Inferior parietal cortex (tissue), 1 donor: ENCODE measurements around the gene ROR1.
"Not testable (repeated sequence)": the region's sequence is repeated elsewhere in the genome, so short reads cannot be mapped to it uniquely, and the experiment has no call there.

ENCODE experiments used
- DNase-seq: peaks from one replicate; pipeline ENCODE4 v3.0.0-alpha.2; 2016; ENCODE audit errors: extremely low spot score

The ROR1 gene

GRCh38 chr1:63793741-63794240 is 20.0 kb downstream of the ROR1 start:
- DNase-seq, result no peak

- no peak for DNase-seq
Observed at GRCh38 chr1:63794354-63794753, 20.5 kb downstream of the ROR1 start.

- no peak for DNase-seq
Observed at GRCh38 chr1:63794939-63795378, 21.1 kb downstream of the ROR1 start.

DNA sequence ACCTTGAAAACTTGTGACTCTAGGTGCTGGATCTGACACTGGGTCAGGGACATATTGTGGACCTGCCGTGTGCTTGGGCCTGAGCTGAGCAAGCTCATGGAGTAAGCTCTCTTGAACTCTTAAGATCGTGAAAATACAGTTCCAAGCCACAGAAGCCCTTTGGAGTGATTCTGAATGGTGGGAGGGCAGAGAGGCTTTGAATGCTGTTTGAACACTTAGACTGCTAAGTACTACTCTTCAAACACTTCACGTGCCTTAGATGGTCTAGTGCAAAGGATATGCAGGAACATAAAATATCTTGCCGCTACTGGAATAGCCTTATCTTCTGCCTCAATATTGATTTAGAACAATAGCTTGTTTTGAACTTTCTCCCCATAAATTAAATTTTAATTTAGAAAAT is 21.6 kb downstream of the ROR1 start:
- DNase-seq, result no peak

DNA sequence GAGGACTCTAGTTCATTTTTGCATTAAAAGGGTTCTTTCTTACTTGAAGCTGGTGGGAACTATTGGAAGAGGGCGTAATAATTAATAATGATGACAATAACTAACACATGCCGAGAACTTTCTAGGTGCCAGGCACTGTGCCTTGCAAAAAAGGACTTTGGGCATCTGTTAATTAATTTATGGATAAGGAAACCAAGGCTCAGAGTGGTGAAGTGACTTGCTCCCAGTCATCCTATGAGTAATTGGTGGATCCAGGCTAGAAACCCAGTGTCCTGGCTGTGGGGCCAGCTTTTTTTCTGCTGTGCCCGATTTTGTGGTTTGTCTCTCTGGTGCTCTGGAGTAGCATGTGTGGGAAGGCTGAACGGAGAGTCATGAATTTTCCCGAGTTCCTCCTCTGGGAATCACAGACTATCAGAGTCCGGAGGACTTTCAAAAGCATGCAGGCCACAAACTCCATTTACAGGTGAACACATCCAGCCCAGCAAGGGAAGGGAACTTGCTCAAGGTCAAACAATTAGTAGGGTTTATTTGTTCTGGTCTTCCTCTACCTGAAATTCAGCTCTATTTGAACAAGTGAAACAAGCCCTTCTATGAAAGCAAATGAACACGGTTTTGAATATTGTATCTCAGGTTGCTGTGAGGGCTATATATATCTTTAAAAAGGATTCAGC is 23.4 kb downstream of the ROR1 start:
- no peak for DNase-seq

- no peak for DNase-seq
Observed at GRCh38 chr1:63798284-63798683, 24.5 kb downstream of the ROR1 start.

DNA sequence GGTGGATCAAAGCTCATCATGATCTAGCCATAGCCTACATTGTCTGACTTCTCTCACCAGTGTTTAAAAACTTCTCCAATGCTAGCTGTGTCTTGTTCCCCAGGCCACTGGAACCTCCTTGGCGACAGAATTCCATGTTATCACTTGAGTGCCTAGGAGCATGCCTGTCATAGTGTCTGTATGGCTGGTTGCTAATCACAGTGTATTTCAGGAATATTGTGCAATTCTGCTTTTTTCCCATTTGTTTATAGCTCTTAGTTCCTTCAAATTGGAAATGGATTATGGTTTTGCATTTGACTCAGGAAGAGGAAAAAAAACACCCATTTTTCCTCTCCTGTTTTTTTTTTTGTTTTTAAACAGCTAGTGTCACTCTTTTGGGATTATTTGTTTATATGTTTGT is 25.5 kb downstream of the ROR1 start:
- no peak for DNase-seq

DNA sequence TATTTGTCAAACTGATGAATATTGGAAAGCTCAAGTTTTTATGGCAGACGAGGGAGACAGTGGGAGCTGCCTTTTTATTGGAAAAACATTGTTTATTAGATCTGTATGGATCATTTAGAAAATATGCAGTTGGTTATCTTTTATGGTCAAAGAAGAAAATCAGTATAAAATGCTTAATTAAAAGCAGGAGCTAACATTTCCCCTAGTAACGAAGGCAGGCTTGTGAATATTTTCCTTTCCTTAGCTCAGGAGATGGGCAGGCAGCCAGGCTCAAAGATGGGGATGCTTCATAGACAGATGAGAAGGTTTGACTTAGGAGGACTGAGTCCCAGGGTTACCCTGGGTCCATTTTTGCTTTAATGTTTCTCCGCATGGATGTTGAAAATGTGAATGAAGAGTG is 26.0 kb downstream of the ROR1 start:
- no peak for DNase-seq

DNA sequence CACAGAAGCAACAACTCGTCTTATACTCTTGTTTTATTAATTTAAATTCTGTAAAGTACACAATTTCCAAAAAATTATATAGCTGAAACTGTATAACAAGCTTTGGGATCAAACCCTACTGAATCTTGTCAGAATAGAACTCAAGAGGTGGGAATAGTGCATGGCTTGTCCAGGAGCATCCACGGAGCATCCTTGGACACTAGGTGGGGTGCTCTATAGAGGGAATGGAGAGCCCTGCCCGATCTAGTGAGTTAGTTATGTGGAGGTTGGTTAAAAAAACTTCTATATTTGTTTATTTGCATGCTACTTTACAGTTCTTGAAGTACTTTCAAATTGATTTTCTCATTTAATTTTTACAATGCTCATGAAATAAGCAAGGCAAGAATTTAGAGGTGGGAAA is 28.3 kb downstream of the ROR1 start:
- no peak for DNase-seq

- no peak for DNase-seq
Observed at GRCh38 chr1:63804829-63805484, 31.1 kb downstream of the ROR1 start.

DNA sequence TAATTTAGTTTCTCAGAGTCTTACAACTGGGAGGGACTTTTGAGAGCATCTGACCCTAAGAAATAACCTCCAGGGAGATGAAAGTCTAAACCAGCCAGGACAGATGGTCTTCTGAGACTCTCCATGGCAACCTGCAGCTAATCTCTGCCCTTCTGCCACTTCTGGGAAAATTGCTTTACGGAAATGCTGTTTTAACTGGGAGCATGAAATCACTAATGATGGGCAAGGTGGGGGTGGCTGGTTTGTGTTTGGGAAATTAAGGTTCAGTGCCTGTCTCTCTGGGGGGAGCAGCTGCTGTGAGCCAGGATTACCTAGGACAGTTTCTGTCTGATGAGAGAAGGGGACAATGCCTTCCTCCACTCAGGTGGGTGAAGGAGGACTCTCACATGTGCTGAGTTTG is 33.2 kb downstream of the ROR1 start:
- no peak for DNase-seq

DNA sequence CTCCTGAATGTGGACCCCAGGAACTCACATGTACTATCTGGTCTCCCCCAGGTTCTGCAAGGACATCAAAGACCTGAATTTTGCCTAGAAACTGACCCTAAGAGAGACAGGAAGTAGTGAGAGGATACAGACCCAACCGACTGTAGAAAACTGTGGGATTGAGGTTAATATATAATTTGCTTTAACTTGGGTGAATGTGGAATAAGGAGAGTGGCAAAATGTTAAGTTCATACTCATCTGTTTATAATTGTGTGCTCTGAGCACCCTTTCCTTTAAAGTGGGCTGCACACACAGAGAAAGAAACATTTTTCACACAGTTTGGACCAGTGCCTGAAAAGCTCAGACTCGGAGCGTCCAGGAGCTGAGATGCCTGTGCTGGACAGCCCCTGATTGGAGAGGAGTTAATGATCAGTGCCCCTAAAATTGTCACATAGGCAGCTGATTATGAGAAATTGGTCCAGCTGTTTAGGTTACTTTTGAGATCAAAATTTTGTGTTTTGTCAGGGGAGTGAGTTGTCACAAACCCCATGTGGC is 37.2 kb downstream of the ROR1 start:
- no peak for DNase-seq

- DNase-seq, result no peak
Observed at GRCh38 chr1:63812071-63812700, 38.4 kb downstream of the ROR1 start.

DNA sequence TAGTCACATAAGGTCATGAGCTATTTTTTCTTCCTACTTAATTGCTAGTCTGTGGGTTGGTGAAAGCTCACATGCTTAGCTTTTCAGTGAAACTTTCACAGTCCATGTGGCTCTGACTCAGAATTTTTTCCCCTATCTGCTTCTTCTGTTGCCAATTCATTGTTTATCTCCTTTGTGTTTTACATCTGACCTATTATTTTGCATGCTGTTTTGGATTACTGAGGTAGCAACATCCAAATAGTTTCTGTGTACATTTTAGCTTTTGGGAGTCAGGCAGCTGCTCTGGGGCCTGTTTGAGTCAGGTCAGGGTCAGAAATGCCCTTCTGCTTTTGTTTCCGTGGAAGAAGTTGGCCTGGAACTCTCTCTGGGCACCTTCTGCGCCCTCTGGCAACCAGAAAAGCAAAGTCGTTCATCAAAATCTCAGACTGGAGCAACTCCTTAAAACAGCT is 40.0 kb downstream of the ROR1 start:
- no peak for DNase-seq

DNA sequence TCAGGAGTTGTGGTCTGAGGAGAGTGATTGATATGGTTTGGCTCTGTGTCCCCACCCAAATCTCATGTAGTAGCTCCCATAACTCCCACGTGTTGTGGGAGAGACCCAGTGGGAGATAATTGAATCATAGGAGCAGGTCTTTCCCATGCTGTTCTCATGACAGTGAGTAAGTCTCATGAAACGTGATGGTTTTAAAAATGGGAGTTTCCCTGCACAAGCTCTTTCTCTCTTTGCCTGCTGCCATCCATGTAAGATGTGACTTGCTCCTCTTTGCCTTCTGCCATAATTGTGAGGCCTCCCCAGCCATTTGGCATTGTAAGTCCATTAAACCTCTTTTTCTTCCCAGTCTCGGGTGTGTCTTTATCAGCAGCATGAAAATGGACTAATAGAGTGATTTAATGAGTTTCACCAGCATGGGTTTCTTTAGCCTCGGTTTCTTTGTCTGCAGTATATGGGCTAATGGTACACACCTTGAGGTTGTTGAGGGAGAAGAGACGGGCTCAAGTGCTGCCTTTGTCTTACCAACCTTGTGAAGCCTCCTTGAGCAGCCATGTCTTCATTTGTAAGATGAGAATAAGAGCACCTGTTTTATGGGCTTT is 42.5 kb downstream of the ROR1 start:
- DNase-seq, result not testable (repeated sequence)

GRCh38 chr1:63817152-63817667 is 43.4 kb downstream of the ROR1 start:
- DNase-seq, result no peak

GRCh38 chr1:63817700-63818099 is 43.9 kb downstream of the ROR1 start:
- no peak for DNase-seq

DNA sequence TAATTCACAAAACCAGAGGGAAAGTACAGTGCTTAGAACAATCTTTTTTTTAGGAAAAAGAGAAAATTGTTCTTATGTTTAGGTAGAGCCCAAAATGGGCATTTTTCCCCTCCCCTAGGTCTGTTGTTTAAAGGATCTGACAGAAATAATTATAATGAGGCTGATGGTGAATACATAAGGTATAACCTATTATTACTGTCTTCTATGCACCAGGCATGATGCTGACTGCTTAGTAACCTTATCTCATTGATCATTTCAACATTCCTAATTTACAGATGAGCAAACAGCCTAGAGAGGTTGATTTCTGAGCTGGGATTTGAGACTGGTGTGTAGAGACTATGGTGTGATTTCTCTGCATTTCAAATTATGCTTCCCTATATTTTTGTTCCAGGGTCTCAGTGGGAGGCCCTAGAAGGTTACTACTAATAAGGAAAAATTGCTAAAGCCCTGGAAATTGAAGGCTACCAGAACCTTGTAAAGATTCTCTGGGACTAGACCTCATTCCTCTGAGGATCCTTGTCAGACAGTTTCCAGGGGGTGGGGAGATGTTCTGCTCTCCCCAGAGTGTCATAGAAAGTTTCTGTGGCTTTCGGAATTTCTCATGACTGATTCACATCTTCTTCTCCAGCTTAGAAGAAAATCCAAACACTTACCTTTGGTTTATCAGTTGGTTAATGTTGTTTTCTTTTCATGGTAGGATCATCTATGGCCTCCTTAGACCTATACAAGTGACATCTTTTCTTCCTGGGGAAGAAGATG is 44.9 kb downstream of the ROR1 start:
- DNase-seq, result no peak

DNA sequence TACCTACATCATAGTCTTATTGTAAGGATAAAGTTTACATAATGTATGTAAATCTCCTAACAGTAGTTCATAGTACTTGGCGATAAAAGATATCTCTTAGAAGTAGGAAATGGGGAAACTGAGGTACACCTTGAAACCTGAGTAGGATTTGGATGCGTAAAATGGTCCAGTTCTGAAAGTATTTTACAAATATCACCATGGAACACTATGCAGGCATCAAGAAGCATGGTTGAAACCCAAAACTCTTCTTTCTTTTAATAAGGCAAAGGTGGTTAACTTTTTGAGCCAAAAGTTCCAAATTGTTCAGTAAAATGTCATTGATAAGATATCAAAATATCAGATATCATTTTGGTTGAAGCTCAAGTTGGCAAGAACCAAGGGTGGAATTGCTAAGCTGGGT is 46.0 kb downstream of the ROR1 start:
- no peak for DNase-seq

GRCh38 chr1:63821091-63822005 is 47.5 kb downstream of the ROR1 start:
- no peak for DNase-seq
